PC-9 (cell line): ENCODE measurements around the gene NR1I2. TPM values are rescaled to one million over a fixed set of nuclear protein-coding genes. Genes with fewer than 3 reads are reported as not detected.

Experiments used
- BruUV-seq: library from RNA; stranded (reverse); fragments of 400-500 nt; replicated peaks from 2 replicates; lab custom pipeline; 2021; lab: Mats Ljungman, UMichigan
- CTCF ChIA-PET: fragments of 300-600 bp; sonication (Branson Sonifier 250); formaldehyde crosslinking; loops from one replicate; lab custom pipeline; 2022; ENCODE audit warnings: antibody characterized with exemption; lab: Charles Lee
- POLR2A ChIA-PET: fragments of 300-600 bp; sonication (Branson Sonifier 250); formaldehyde crosslinking; loops from one replicate; lab custom pipeline; 2022; ENCODE audit warnings: antibody characterized with exemption; ENCODE audit not compliant: unreplicated experiment; lab: Charles Lee
- DNase-seq, 2 experiments: peaks; one replicate each; pipeline versions ENCODE4 v3.0.0 to v3.0.0-alpha.2; 2015 to 2022; ENCODE audit warnings: mixed read lengths in 1 of 2
- H2AFZ ChIP-seq: fragments of 200-600 bp; sonication (generic); 2 replicates; pipeline ENCODE4 v1.8.1; 2017; ENCODE audit warnings: antibody characterized with exemption
- H3F3A ChIP-seq: fragments of 200-600 bp; sonication (generic); 2 replicates; pipeline ENCODE4 v1.8.1; 2017; ENCODE audit warnings: antibody characterized with exemption, mild to moderate bottlenecking, low read depth; ENCODE audit not compliant: insufficient read depth
- H3K27ac ChIP-seq: fragments of 200-600 bp; sonication (generic); 2 replicates; pipeline ENCODE4 v1.6.1; 2016; ENCODE audit warnings: mixed run types
- H3K27me3 ChIP-seq: fragments of 200-600 bp; sonication (generic); 2 replicates; pipeline ENCODE4 v1.6.1; 2016; ENCODE audit warnings: low read depth, mixed run types; ENCODE audit not compliant: insufficient read depth
- H3K36me3 ChIP-seq: fragments of 200-600 bp; sonication (generic); 2 replicates; pipeline ENCODE4 v1.6.1; 2016; ENCODE audit warnings: low read depth, mixed run types
- H3K4me1 ChIP-seq: fragments of 200-600 bp; sonication (generic); replicated peaks from 2 replicates; pipeline ENCODE4 v1.6.1; 2016; ENCODE audit warnings: mixed run types; ENCODE audit not compliant: insufficient read depth
- H3K4me2 ChIP-seq: fragments of 200-600 bp; sonication (generic); 2 replicates; pipeline ENCODE4 v1.6.1; 2017; ENCODE audit warnings: mixed run types
- H3K4me3 ChIP-seq: fragments of 200-600 bp; sonication (generic); 2 replicates; pipeline ENCODE4 v1.6.1; 2016; ENCODE audit warnings: mixed run types
- H3K79me2 ChIP-seq: fragments of 200-600 bp; sonication (generic); 2 replicates; pipeline ENCODE4 v1.6.1; 2017; ENCODE audit warnings: low read depth, mixed run types
- H3K9me2 ChIP-seq: fragments of 200-600 bp; sonication (generic); 2 replicates; pipeline ENCODE4 v1.8.1; 2017; ENCODE audit warnings: mild to moderate bottlenecking; ENCODE audit not compliant: insufficient read depth
- H3K9me3 ChIP-seq: fragments of 200-600 bp; sonication (generic); 2 replicates; pipeline ENCODE4 v1.8.1; 2016; ENCODE audit warnings: low read depth; ENCODE audit not compliant: insufficient read depth
- H4K20me1 ChIP-seq: fragments of 200-600 bp; sonication (generic); 2 replicates; pipeline ENCODE4 v1.8.1; 2017; ENCODE audit not compliant: insufficient read depth
- EZH2 ChIP-seq: fragments of 200-600 bp; sonication (generic); IDR thresholded peaks from 2 replicates; pipeline ENCODE4 v1.8.0; 2017; ENCODE audit warnings: antibody characterized with exemption, low read depth
- intact Hi-C: fragments of 100-400 bp; cut with micrococcal nuclease; formaldehyde crosslinking; loops from one replicate; pipeline ENCODE4 v1.10.0; 2022; ENCODE audit not compliant: unreplicated experiment
- total RNA-seq: library from RNA; stranded (reverse); gene quantifications from 2 replicates; pipeline ENCODE4 v1.2.3, GENCODE V29; 2021
- TF ChIP-seq, protein P1 (sequence below): fragments of 200-600 bp; sonication (generic); conservative IDR thresholded peaks from 2 replicates; pipeline ENCODE4 v1.6.1; 2017; ENCODE audit warnings: mixed run types, antibody characterized with exemption, mild to moderate bottlenecking, moderate library complexity

The NR1I2 gene
- total RNA-seq, 1 experiment from 2014 or later, result not detected

DNA sequence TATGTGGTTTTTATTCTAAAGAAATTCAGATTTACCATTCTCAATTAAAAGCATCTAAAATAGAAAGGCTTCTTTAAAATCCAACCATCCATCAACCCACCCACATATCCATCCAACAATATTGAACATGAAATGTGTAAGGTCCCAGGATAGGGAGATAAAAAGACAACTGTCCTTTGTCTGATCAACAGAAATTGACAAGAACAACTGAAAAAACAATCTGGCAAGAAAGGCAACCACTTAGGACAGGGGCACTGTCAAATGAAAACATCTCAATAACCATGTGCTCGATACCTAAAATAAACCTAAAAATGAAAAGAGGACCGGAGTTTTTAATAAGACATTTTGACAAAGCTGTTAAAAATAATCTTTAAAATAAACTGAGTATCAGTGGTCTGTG, 67.2 kb downstream of the NR1I2 start:
- Histone ChIP-seq H3K4me2 (no peak overlapping the region), H2AFZ (no peak overlapping the region), H3K27me3 (no peaks in the 10 kb centered on the region), H4K20me1 (no peaks in the 10 kb centered on the region), H3K9me2 (no peaks in the 10 kb centered on the region), H3K4me3 (no peak overlapping the region), H3K79me2 (no peaks in the 10 kb centered on the region), H3F3A (no peaks in the 10 kb centered on the region; the same call in 1 of the 2 replicates), H3K4me1 (no peaks in the 10 kb centered on the region), H3K27ac (no peak overlapping the region), H3K9me3 (no peaks in the 10 kb centered on the region), H3K36me3 (0 out of 2 replicates have a peak, but pooled peaks cover 3% of the 10 kb centered on the region)
- TF ChIP-seq, protein P1, sequence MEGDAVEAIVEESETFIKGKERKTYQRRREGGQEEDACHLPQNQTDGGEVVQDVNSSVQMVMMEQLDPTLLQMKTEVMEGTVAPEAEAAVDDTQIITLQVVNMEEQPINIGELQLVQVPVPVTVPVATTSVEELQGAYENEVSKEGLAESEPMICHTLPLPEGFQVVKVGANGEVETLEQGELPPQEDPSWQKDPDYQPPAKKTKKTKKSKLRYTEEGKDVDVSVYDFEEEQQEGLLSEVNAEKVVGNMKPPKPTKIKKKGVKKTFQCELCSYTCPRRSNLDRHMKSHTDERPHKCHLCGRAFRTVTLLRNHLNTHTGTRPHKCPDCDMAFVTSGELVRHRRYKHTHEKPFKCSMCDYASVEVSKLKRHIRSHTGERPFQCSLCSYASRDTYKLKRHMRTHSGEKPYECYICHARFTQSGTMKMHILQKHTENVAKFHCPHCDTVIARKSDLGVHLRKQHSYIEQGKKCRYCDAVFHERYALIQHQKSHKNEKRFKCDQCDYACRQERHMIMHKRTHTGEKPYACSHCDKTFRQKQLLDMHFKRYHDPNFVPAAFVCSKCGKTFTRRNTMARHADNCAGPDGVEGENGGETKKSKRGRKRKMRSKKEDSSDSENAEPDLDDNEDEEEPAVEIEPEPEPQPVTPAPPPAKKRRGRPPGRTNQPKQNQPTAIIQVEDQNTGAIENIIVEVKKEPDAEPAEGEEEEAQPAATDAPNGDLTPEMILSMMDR, result no peak
- no peak for TF ChIP-seq EZH2
- intact Hi-C loops, result no loop called here
- BruUV-seq, result no TSS peak
- ChIA-PET CTCF (no interaction called here), POLR2A (no interaction called here)
- no peak for DNase-seq

DNA sequence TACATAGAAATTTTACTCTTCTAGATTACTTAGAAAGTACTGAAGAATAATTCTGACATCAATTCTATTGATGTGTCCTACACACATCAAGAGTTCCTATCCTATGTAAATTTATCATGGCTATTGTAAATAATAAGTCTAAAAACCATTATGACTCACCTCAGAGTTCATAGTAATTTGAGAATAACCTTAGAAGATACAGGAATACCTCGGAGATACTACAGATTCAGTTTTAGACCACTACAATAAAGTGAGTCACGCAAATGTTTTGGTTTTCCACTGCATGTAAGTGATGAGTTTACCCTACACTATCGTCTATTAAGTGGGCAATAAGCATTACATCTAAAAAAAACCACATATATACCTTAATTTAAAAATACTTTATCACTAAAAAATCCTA, 74.8 kb downstream of the NR1I2 start:
- Histone ChIP-seq H3K4me3 (no peak overlapping the region), H3K9me2 (no peaks in the 10 kb centered on the region), H3K27me3 (no peaks in the 10 kb centered on the region), H3K9me3 (no peaks in the 10 kb centered on the region), H3K4me1 (no peaks in the 10 kb centered on the region), H3K4me2 (no peak overlapping the region), H4K20me1 (no peaks in the 10 kb centered on the region; the same call in 1 of the 2 replicates), H3F3A (peaks cover 7% of the 10 kb centered on the region; the same call in 1 of the 2 replicates), H3K79me2 (no peaks in the 10 kb centered on the region), H3K27ac (no peak overlapping the region), H2AFZ (no peak overlapping the region), H3K36me3 (peaks cover 21% of the 10 kb centered on the region)
- intact Hi-C loops, result no loop called here
- TF ChIP-seq, protein P1, result no peak
- no peak for TF ChIP-seq EZH2
- CTCF ChIA-PET, result no interaction called here
- POLR2A ChIA-PET, result no interaction called here
- no TSS peak for BruUV-seq
- no peak for DNase-seq

DNA sequence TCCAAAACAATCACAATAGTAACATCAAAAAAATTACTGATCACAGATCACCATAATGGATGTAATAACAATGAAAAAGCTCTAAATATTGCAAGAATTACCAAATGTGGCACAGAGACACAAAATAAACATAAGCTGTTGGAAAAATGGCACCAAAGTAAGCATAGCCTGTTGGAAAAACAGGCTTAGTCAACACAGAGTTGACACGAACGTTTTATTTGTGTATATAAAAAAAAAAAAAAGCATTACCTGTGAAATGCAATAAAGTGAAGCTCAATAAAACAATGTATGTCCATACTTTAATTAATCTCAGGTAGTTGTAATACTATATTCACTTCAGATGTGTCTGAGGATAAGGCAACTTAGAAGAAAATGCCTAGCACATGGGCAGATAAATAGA, 77.1 kb downstream of the NR1I2 start:
- no peak overlapping the region for H2AFZ ChIP-seq
- TF ChIP-seq, protein P1, result no peak
- no peak for TF ChIP-seq EZH2
- H3K4me3 ChIP-seq, result no peak overlapping the region
- H3F3A ChIP-seq, result peaks cover 7% of the 10 kb centered on the region; the same call in 1 of the 2 replicates
- no peaks in the 10 kb centered on the region for H3K9me2 ChIP-seq
- H3K79me2 ChIP-seq, result no peaks in the 10 kb centered on the region
- H3K36me3 ChIP-seq, result peaks cover 28% of the 10 kb centered on the region
- intact Hi-C loops, result no loop called here
- POLR2A ChIA-PET, result no interaction called here
- no peak for DNase-seq
- no peak overlapping the region for H3K27ac ChIP-seq
- CTCF ChIA-PET, result no interaction called here
- no peak overlapping the region for H3K4me2 ChIP-seq
- no TSS peak for BruUV-seq
- H3K9me3 ChIP-seq, result no peaks in the 10 kb centered on the region
- no peaks in the 10 kb centered on the region for H3K27me3 ChIP-seq
- H4K20me1 ChIP-seq, result no peaks in the 10 kb centered on the region; the same call in 1 of the 2 replicates
- no peaks in the 10 kb centered on the region for H3K4me1 ChIP-seq
